HG03095 (cell line): ENCODE data around the gene ZRANB3.
"Not testable (repeated sequence)": the region's sequence is repeated elsewhere in the genome, so short reads cannot be mapped to it uniquely, and the experiment has no call there.

ENCODE experiments used
- ATAC-seq: cut with Tn5 transposase; IDR thresholded peaks from one replicate; pipeline ENCODE4 v1.9.1; 2021; ENCODE audit warnings: moderate library complexity; ENCODE audit not compliant: unreplicated experiment

ZRANB3 gene

GRCh38 chr2:135142323-135142722 lies 388.7 kb downstream of the ZRANB3 start:
- no peak for ATAC-seq

- ATAC-seq, result no peak
Observed at GRCh38 chr2:135140606-135141005, 390.4 kb downstream of the ZRANB3 start.

- ATAC-seq, result no peak
Observed at GRCh38 chr2:135132314-135132713, 398.7 kb downstream of the ZRANB3 start.

- no peak for ATAC-seq
Observed at GRCh38 chr2:135130751-135131150, 400.3 kb downstream of the ZRANB3 start.

- no peak for ATAC-seq
Observed at GRCh38 chr2:135125940-135126339, 405.1 kb downstream of the ZRANB3 start.

GRCh38 chr2:135124924-135125886 lies 405.8 kb downstream of the ZRANB3 start:
- ATAC-seq, result no peak

- not testable (repeated sequence) for ATAC-seq
Observed at GRCh38 chr2:135121658-135122039, 409.4 kb downstream of the ZRANB3 start.

GRCh38 chr2:135121016-135121657 lies 409.9 kb downstream of the ZRANB3 start:
- no peak for ATAC-seq

- ATAC-seq, result no peak
Observed at GRCh38 chr2:135119582-135119981, 411.4 kb downstream of the ZRANB3 start.

GRCh38 chr2:135113322-135113721 lies 417.7 kb downstream of the ZRANB3 start:
- no peak for ATAC-seq

- ATAC-seq, result not testable (repeated sequence)
Observed at GRCh38 chr2:135105513-135106316, 425.3 kb downstream of the ZRANB3 start.

- ATAC-seq, result no peak
Observed at GRCh38 chr2:135103843-135104242, 427.2 kb downstream of the ZRANB3 start.

GRCh38 chr2:135099802-135100483 lies 431.1 kb downstream of the ZRANB3 start:
- no peak for ATAC-seq

- ATAC-seq, result no peak
Observed at GRCh38 chr2:135097532-135098231, 433.3 kb downstream of the ZRANB3 start.

GRCh38 chr2:135096665-135097446 lies 434.2 kb downstream of the ZRANB3 start:
- no peak for ATAC-seq

GRCh38 chr2:135095591-135095990 lies 435.4 kb downstream of the ZRANB3 start:
- ATAC-seq, result no peak

- ATAC-seq, result no peak
Observed at GRCh38 chr2:135094508-135094907, 436.5 kb downstream of the ZRANB3 start.

GRCh38 chr2:135093670-135094330 lies 437.2 kb downstream of the ZRANB3 start:
- no peak for ATAC-seq

- ATAC-seq, result no peak
Observed at GRCh38 chr2:135093193-135093592, 437.8 kb downstream of the ZRANB3 start.
